Stromal cell of bone marrow (primary cell): ENCODE measurements around the gene ELMO1.

Experiments used
- DNase-seq: peaks from one replicate; pipeline ENCODE4 v3.0.0-alpha.2; 2012; ENCODE audit warnings: low read depth

ELMO1 gene

DNA sequence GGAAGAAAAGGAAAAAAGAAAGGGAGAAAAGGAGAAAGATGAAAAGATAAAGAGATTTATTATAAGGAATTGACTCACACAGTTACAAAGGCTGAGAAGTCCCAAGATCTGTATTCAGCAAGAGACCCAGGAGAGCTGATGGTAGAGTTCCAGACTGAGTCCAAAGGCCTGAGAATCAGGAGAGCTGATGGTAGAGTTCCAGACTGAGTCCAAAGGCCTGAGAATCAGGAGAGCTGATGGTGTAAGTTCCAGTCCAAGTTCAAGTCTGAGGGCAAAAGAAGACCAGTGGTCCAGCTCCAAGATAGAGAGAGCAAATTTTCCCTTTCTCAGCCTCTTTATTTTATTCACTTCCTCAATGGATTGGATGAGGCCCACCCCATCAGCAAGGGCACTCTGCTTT is 627.0 kb downstream of the ELMO1 start:
- no peak for DNase-seq

GRCh38 chr7:36820527-36821170 is 628.0 kb downstream of the ELMO1 start:
- DNase-seq, result peak; percentile 2

GRCh38 chr7:36819639-36820038 is 629.0 kb downstream of the ELMO1 start:
- DNase-seq, result no peak

DNA sequence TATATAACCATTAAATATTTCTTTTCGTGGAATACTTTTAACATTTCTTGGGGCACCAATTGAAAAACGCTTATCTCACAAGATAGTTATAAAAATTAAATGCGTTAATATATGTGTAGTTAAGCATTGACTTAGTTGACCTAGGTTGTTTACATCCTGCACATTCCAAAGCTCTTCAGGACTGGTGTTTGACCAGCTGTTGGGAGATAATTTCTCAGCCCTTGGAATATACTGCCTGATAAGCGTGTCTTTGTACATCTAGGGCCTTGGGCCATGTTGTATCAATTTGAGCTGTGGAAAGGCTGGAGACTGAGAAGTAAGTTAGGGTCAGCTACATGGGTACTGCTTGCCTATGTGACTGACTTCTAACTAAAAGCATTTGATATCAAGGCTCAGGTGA is 634.4 kb downstream of the ELMO1 start:
- DNase-seq, result no peak

GRCh38 chr7:36811807-36812206 is 636.9 kb downstream of the ELMO1 start:
- no peak for DNase-seq

DNA sequence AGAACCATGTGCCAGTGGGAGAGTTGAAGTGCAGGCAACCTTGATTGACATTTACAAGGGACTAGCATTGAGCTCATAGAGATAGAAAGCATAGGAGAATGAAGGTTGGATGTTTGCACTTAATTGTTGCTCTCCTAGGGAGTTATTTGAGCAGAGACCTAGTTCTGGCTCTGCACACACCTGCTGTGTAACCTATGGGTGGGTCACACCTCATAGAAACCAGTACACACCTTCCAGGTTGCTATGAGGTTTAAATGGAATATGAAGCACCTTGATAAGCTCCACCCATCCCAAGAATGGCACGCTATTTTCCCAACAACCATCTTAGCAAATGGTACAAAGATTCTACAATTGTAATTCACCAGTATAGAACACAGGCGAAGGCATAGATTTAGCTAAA is 638.2 kb downstream of the ELMO1 start:
- DNase-seq, result no peak

GRCh38 chr7:36810032-36810431 is 638.6 kb downstream of the ELMO1 start:
- no peak for DNase-seq

DNA sequence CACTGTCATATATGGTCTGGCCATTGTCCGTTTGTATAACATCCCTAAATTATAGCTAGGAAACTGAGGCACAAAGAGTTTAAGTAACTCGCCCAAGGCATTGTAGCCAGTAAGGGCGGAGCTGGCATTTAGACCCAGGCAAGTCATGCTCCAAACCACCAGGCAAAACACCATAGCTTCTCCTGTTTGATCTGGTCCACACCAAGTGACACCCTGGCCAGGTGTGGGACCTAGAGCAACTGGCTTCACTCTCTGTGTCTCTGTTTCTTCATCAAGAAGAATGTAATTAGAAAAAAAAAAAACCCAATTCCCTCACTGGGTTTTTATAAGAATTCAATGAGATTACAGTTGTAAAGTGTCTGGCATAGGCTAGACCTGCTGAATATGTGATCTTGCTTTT is 639.2 kb downstream of the ELMO1 start:
- no peak for DNase-seq

- no peak for DNase-seq
These were observed 639.6 kb downstream of the ELMO1 start for GRCh38 chr7:36809086-36809485.

DNA sequence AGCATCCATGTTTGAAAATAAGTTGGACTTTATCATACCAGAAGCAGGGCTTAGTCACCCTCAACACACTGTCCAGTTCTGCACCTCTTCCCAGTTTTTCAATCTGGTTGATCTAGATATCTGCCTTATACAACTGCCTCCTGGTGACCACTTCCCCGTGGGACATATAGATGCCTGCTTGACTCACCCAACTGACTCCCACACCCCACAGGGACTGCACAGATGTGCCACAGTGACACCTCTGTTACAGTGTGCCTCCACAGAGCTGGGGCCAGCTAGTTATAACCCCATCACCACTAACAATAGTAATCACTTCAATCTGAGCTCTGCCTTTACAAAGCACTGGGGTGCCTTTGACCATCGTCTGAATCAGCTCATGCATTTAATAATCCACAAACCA is 641.8 kb downstream of the ELMO1 start:
- no peak for DNase-seq
